Natural killer cell (primary cell): ENCODE measurements around the gene TMEM119. TPM values are rescaled to one million over a fixed set of nuclear protein-coding genes. Genes with fewer than 3 reads are reported as not detected.

ENCODE experiments used
- ATAC-seq, 3 donors: fragments of 150-1000 bp in 2 of 3; fragments of 200-7000 bp in 1 of 3; cut with Tn5 transposase; 1 replicate in 1 of 3; 2 replicates in 2 of 3; pipeline ENCODE4 v1.10.0; 2021; ENCODE audit warnings: mild to moderate bottlenecking in 2 of 3, moderate library complexity in 2 of 3
- DNase-seq, 2 donors: peaks; one replicate each; pipeline versions ENCODE4 v3.0.0 to v3.0.0-alpha.2; 2013 to 2021; ENCODE audit warnings: mixed read lengths in 1 of 2
- H3K27ac ChIP-seq: one replicate; pipeline ENCODE4 v1.5.1; 2013; ENCODE audit warnings: mild to moderate bottlenecking, low read length
- H3K27me3 ChIP-seq: one replicate; pipeline ENCODE4 v1.6.1; 2013; ENCODE audit warnings: low read length; ENCODE audit not compliant: control insufficient read depth, insufficient read depth
- H3K36me3 ChIP-seq: one replicate; pipeline ENCODE4 v1.6.1; 2013; ENCODE audit warnings: low read length; ENCODE audit not compliant: control insufficient read depth, insufficient read depth
- H3K4me1 ChIP-seq: one replicate; pipeline ENCODE4 v1.6.1; 2013; ENCODE audit warnings: low read length; ENCODE audit not compliant: control insufficient read depth, insufficient read depth
- H3K4me3 ChIP-seq: one replicate; pipeline ENCODE4 v1.5.1; 2013; ENCODE audit warnings: low read length
- H3K9me3 ChIP-seq: one replicate; pipeline ENCODE4 v1.6.1; 2013; ENCODE audit warnings: low read length; ENCODE audit not compliant: control insufficient read depth, insufficient read depth
- H3K27ac Mint-ChIP-seq, 2 donors: one replicate each; pipeline ENCODE4 v1.8.0; 2022; ENCODE audit warnings: mild to moderate bottlenecking in 2 of 2, mixed read lengths in 2 of 2, moderate library complexity in 1 of 2
- H3K27me3 Mint-ChIP-seq, 2 donors: one replicate each; pipeline ENCODE4 v1.8.0; 2022; ENCODE audit warnings: low read depth in 2 of 2, mixed read lengths in 2 of 2
- H3K36me3 Mint-ChIP-seq: one replicate; pipeline ENCODE4 v1.8.0; 2022; ENCODE audit warnings: mixed read lengths
- H3K4me1 Mint-ChIP-seq, 2 donors: one replicate each; pipeline ENCODE4 v1.8.0; 2022; ENCODE audit warnings: mixed read lengths in 2 of 2
- H3K4me3 Mint-ChIP-seq: one replicate; pipeline ENCODE4 v1.8.0; 2022; ENCODE audit warnings: mild to moderate bottlenecking, moderate library complexity, mixed read lengths
- H3K9me3 Mint-ChIP-seq, 2 donors: one replicate each; pipeline ENCODE4 v1.8.0; 2022; ENCODE audit warnings: mixed read lengths in 2 of 2
- WGBS: methylation state at CpG from one replicate; pipeline ENCODE4 v1.1.7; 2013; ENCODE audit warnings: missing lambda C conversion rate; ENCODE audit not compliant: insufficient coverage; 5-methylcytosine and 5-hydroxymethylcytosine counted together
- intact Hi-C: fragments of 100-400 bp; cut with micrococcal nuclease; formaldehyde crosslinking; loops from one replicate; pipeline ENCODE4 v1.14.2; 2022
- total RNA-seq, 4 donors: library from RNA; stranded (reverse); fragments of 120-200 nt in 1 of 4; gene quantifications; one replicate each; pipeline versions ENCODE4 v1.2.3 to v1.2.4, GENCODE V29; 2013 to 2022
- TF ChIP-seq, protein P1 (sequence below): fragments of 200-600 bp; IDR thresholded peaks from one replicate; pipeline ENCODE4 v1.8.0; 2022; ENCODE audit warnings: antibody characterized with exemption

The TMEM119 gene
- total RNA-seq, 3 donors from 2014 or later (not counting 1 experiment from before 2014, with no cell fraction given): 0.70 to 3.4 (median 0.71) TPM

DNA sequence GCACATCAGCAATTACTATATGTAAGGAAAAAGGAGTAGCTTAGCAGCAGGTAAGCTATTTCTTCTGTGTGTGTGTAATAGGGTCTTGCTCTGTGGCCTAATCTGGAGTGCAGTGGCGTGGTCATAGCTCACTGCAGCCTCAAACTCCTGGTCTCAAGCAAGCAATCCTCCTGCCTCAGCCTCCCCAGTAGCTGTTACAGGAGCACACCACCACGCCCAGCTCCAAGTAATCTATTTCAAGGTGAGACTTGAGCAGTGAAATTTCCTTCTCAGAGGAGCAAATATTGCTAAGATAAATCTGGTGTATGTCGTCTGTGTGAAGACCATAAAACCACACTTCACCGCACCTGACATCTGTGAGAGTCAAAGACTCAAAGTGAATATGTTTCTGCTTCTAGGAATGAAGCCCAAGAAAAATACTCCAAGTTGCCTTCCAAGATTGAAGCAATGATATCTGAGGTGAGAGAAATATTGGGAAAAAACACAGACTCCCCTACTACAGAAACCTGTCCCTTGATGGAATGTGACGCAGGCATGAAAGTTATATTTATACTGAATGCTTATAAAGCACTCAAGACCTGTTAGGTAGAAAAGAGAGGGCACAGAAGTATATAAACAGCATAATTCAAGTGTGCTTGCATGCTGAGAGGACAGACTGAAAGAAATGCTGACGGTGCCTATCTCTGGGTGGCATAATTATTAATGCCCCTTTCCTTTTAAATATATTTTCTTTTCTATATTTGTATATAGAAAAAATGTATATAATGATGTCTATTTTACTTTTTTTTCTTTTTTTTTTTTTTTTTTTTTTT, 38.3 kb upstream of the TMEM119 start:
- peaks cover 69% of the 10 kb centered on the region for H3K4me1 ChIP-seq
- intact Hi-C loops: loop anchor here (2.0 to 10.0 kb wide), 2 partner anchors 95 to 301 kb away; partner anchors contain the start of genes CMKLR1 and CORO1C

DNA sequence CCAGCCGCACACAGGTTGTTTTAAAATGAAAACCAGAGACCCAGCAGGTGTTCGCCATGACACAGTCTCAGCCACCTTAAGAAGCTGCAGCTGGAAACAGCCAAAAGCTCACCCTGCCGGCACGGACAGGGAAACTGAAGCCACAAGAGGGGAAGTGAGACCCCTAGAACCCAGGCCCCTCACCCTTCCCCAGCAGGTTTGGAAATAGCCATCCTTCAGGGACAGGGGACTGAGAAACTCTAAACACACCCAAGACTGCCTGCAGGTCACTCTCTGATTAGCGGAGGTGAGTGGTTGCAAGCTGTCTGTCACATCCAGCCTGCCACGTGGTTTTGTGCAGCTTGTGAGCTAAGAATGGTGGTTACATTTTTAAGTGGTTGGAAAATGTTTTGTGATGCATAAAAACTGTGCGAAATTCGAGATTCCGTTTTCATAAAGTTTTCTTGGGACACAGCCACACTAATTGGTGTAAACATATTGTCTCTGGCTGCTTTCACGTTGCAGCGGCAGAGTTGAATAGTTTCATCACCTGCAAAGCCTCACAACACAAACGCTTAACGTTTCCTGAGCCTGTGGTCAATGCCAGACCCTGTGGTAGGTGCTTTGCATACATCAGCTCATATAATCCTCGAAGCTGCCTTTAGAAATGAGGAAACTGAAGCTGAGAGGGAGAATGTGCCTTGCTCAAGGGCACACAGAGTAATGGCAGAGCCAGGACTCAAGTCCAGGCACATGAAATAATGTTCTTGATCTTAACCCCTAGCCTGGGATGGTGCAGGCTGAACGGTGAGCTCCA, 37.5 kb upstream of the TMEM119 start:
- peaks cover 48 to 56% of the 10 kb centered on the region in 2 donors for H3K4me1 Mint-ChIP-seq
- Histone ChIP-seq H3K27ac (peak overlapping the region; percentile 98), H3K27me3 (no peaks in the 10 kb centered on the region), H3K4me3 (peak overlapping the region; percentile 25), H3K4me1 (peaks cover 73% of the 10 kb centered on the region), H3K36me3 (no peaks in the 10 kb centered on the region), H3K9me3 (no peaks in the 10 kb centered on the region)
- 1% methylated on average over 15 of the region's 15 CpGs for WGBS
- peak; percentile 50 to 77 for DNase-seq
- H3K27me3 Mint-ChIP-seq: no peaks in the 10 kb centered on the region
- peak overlapping the region; percentile 100 for H3K4me3 Mint-ChIP-seq
- H3K36me3 Mint-ChIP-seq: peaks cover 7% of the 10 kb centered on the region
- peak overlapping the region; percentile 92 to 100 for H3K27ac Mint-ChIP-seq
- intact Hi-C loops: loop anchor here (2.0 to 10.0 kb wide), 2 partner anchors 95 to 301 kb away; partner anchors contain the start of genes CMKLR1 and CORO1C
- H3K9me3 Mint-ChIP-seq: no peaks in the 10 kb centered on the region
- ATAC-seq: peak; percentile 24 to 43 (median 29)
- TF ChIP-seq, protein P1, sequence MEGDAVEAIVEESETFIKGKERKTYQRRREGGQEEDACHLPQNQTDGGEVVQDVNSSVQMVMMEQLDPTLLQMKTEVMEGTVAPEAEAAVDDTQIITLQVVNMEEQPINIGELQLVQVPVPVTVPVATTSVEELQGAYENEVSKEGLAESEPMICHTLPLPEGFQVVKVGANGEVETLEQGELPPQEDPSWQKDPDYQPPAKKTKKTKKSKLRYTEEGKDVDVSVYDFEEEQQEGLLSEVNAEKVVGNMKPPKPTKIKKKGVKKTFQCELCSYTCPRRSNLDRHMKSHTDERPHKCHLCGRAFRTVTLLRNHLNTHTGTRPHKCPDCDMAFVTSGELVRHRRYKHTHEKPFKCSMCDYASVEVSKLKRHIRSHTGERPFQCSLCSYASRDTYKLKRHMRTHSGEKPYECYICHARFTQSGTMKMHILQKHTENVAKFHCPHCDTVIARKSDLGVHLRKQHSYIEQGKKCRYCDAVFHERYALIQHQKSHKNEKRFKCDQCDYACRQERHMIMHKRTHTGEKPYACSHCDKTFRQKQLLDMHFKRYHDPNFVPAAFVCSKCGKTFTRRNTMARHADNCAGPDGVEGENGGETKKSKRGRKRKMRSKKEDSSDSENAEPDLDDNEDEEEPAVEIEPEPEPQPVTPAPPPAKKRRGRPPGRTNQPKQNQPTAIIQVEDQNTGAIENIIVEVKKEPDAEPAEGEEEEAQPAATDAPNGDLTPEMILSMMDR: no peak

More for the DNA sequence above, 38.3 kb upstream of the TMEM119 start:
- no peaks in the 10 kb centered on the region for H3K27me3 Mint-ChIP-seq
- TF ChIP-seq, protein P1: no peak
- DNase-seq (peak in 1 of 2 donors; percentile 46), ATAC-seq (no peak)
- no peaks in the 10 kb centered on the region for H3K9me3 Mint-ChIP-seq
- H3K4me1 Mint-ChIP-seq: peaks cover 41 to 49% of the 10 kb centered on the region in 2 donors
- Histone ChIP-seq H3K9me3 (no peaks in the 10 kb centered on the region), H3K27ac (peak overlapping the region; percentile 98), H3K4me3 (peak overlapping the region; percentile 25), H3K27me3 (no peaks in the 10 kb centered on the region), H3K36me3 (no peaks in the 10 kb centered on the region)
- H3K4me3 Mint-ChIP-seq: peak overlapping the region; percentile 100
- peaks cover 7% of the 10 kb centered on the region for H3K36me3 Mint-ChIP-seq
- WGBS: 29% methylated on average over 4 of the region's 6 CpGs
- peak overlapping the region; percentile 92 to 100 for H3K27ac Mint-ChIP-seq

DNA sequence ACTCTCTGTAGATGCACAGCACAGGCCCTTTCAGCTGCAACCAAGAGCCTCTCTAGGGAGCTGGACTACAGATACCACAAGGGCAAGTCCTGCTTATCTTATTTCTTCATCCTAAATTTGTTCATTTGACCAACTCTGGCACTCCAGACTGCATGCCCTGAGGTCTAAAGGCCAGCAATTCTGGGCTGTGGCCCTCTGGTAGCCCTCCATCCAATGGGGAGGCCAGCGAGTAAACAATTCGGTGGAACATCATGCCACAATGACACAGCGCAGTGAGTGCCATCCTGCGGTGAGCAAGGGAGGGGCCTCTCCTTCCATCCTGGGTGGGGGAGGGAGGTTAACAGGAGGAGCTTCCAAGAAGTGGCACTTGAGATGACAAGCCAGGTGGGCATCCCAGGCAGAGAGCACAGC, 36.5 kb upstream of the TMEM119 start:
- H3K36me3 Mint-ChIP-seq: peaks cover 7% of the 10 kb centered on the region
- Histone ChIP-seq H3K27me3 (no peaks in the 10 kb centered on the region), H3K9me3 (no peaks in the 10 kb centered on the region), H3K36me3 (no peaks in the 10 kb centered on the region), H3K27ac (peak overlapping the region; percentile 98), H3K4me1 (peaks cover 83% of the 10 kb centered on the region), H3K4me3 (peak overlapping the region; percentile 58)
- TF ChIP-seq, protein P1: no peak
- ATAC-seq (peak in 1 of 3 donors; percentile 26), DNase-seq (peak; percentile 39 to 70)
- H3K9me3 Mint-ChIP-seq: no peaks in the 10 kb centered on the region
- H3K27me3 Mint-ChIP-seq: no peaks in the 10 kb centered on the region
- peaks cover 57 to 60% of the 10 kb centered on the region in 2 donors for H3K4me1 Mint-ChIP-seq
- peak overlapping the region; percentile 100 for H3K4me3 Mint-ChIP-seq
- peak overlapping the region; percentile 92 to 100 for H3K27ac Mint-ChIP-seq
- WGBS: 0% methylated on average over 4 of the region's 4 CpGs
- intact Hi-C loops: loop anchor here (2.0 to 10.0 kb wide), 4 partner anchors 72 to 418 kb away; partner anchors contain the start of genes CMKLR1, CORO1C, ISCU and SART3
